ENCODE data around the gene LRIG1.

LRIG1 gene

DNA sequence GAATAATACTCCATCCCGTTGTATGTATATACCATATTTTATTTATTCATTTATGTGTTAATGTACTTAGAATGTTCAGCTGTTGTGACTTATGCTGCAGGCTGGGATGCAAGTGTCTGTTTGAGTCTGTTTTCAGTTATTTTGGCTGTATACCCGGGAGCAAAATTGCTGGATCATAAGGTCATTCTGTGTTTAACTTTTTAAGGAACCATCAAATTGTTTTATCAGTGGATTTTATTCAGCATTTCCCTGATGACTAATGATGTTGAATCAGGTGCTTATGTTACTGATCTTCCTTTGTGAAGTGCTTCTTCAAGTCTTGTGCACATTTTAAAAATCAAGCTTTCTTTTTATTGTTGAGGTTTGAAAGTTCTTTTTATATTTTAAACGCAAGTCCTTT is 161.9 kb downstream of the LRIG1 start:
- DNase-seq (ENCODE audit: extremely low spot score), result no peak
- CTCF ChIA-PET, result interaction anchor here (1.0 to 1.3 kb wide), 2 partner anchors 15 to 55 kb away, joined by 3 to 4 read pairs; no protein-coding TSS in a partner anchor
- TF ChIP-seq, protein P1, sequence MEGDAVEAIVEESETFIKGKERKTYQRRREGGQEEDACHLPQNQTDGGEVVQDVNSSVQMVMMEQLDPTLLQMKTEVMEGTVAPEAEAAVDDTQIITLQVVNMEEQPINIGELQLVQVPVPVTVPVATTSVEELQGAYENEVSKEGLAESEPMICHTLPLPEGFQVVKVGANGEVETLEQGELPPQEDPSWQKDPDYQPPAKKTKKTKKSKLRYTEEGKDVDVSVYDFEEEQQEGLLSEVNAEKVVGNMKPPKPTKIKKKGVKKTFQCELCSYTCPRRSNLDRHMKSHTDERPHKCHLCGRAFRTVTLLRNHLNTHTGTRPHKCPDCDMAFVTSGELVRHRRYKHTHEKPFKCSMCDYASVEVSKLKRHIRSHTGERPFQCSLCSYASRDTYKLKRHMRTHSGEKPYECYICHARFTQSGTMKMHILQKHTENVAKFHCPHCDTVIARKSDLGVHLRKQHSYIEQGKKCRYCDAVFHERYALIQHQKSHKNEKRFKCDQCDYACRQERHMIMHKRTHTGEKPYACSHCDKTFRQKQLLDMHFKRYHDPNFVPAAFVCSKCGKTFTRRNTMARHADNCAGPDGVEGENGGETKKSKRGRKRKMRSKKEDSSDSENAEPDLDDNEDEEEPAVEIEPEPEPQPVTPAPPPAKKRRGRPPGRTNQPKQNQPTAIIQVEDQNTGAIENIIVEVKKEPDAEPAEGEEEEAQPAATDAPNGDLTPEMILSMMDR (IDR thresholded peaks at IDR 0.05; ENCODE audit: control extremely low read depth, extremely low read depth, low read depth, missing control alignments), result no peak
- POLR2A ChIA-PET, result no interaction called here

GRCh38 chr3:66336333-66336766 is 164.5 kb downstream of the LRIG1 start:
- TF ChIP-seq, protein P1 (IDR thresholded peaks at IDR 0.05; ENCODE audit: control extremely low read depth, extremely low read depth, low read depth, missing control alignments), result no peak
- ChIA-PET CTCF (no interaction called here), POLR2A (no interaction called here)
- no peak for DNase-seq (ENCODE audit: extremely low spot score)

DNA sequence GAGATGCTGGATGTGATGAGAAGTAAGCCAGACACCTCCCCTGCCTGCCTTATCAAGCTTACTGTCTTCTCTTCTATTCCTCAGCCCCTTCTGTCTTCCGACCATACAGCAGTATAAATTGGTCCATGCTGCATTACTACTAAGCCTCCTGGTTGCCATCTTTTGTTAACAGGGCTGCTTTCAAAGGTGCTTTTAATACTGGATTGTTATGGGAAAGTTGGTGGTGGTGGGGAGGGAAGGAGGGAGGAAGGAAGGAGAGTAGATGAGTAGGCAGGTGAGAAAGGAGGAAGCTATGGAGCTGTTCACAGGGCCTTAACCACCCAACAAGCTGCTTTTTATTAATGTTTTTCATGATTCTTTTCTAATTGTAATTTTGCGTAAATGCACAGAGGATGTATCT is 165.2 kb downstream of the LRIG1 start:
- DNase-seq (ENCODE audit: extremely low spot score), result no peak
- POLR2A ChIA-PET, result no interaction called here
- CTCF ChIA-PET, result no interaction called here
- TF ChIP-seq, protein P1 (IDR thresholded peaks at IDR 0.05; ENCODE audit: control extremely low read depth, extremely low read depth, low read depth, missing control alignments), result no peak

Data from GM10248 (cell line).